OCI-LY1 (cell line): Measurements from ENCODE around the gene CRYL1.

Experiments
- H2AFZ ChIP-seq: fragments of 200-600 bp; sonication (generic), shearing (Covaris generic); 2 replicates; pipeline ENCODE4 v1.6.0; 2014; ENCODE audit warnings: antibody characterized with exemption, mild to moderate bottlenecking, low read length
- H3F3A ChIP-seq: fragments of 200-600 bp; sonication (generic), shearing (Covaris generic); 2 replicates; pipeline ENCODE4 v1.6.0; 2014; ENCODE audit warnings: mild to moderate bottlenecking, antibody characterized with exemption, low read length, moderate library complexity; ENCODE audit not compliant: insufficient read depth
- H3K27ac ChIP-seq: fragments of 200-600 bp; sonication (generic); 2 replicates; pipeline ENCODE4 v1.5.1; 2014; ENCODE audit warnings: low read length, mixed run types, mild to moderate bottlenecking, low read depth; ENCODE audit not compliant: poor library complexity, severe bottlenecking
- H3K27me3 ChIP-seq: fragments of 200-600 bp; sonication (generic); 2 replicates; pipeline ENCODE4 v1.6.0; 2014; ENCODE audit warnings: antibody characterized with exemption, mild to moderate bottlenecking, low read length, moderate library complexity; ENCODE audit not compliant: insufficient read depth
- H3K36me3 ChIP-seq: fragments of 200-600 bp; sonication (generic); 2 replicates; pipeline ENCODE4 v1.6.1; 2014; ENCODE audit warnings: mild to moderate bottlenecking, antibody characterized with exemption, low read length, moderate library complexity, mixed read lengths; ENCODE audit not compliant: insufficient read depth
- H3K4me1 ChIP-seq: fragments of 200-600 bp; sonication (generic); 2 replicates; pipeline ENCODE4 v1.5.1; 2014; ENCODE audit warnings: mild to moderate bottlenecking, low read length, moderate library complexity; ENCODE audit not compliant: insufficient read depth, severe bottlenecking
- H3K4me2 ChIP-seq: fragments of 200-600 bp; sonication (generic), shearing (Covaris generic); 2 replicates; pipeline ENCODE4 v1.6.1; 2014; ENCODE audit warnings: low read length
- H3K4me3 ChIP-seq: fragments of 200-600 bp; sonication (generic); 2 replicates; pipeline ENCODE4 v1.5.1; 2014; ENCODE audit warnings: low read length, low read depth, mild to moderate bottlenecking, mixed read lengths; ENCODE audit not compliant: poor library complexity, severe bottlenecking
- H3K79me2 ChIP-seq: fragments of 200-600 bp; shearing (Covaris generic); 2 replicates; pipeline ENCODE4 v1.6.1; 2016; ENCODE audit warnings: mixed run types, low read length, mixed read lengths; ENCODE audit not compliant: insufficient read depth
- H3K9ac ChIP-seq: fragments of 200-600 bp; sonication (generic), shearing (Covaris generic); 2 replicates; pipeline ENCODE4 v1.6.1; 2014; ENCODE audit warnings: mild to moderate bottlenecking, low read length, mixed read lengths
- H3K9me2 ChIP-seq: fragments of 200-600 bp; sonication (generic), shearing (Covaris generic); 2 replicates; pipeline ENCODE4 v1.6.1; 2014; ENCODE audit warnings: low read depth, mild to moderate bottlenecking, low read length, mixed read lengths
- H3K9me3 ChIP-seq: fragments of 200-600 bp; shearing (Covaris generic); 2 replicates; pipeline ENCODE4 v1.6.1; 2014; ENCODE audit warnings: low read length, mixed read lengths
- H4K20me1 ChIP-seq: fragments of 200-600 bp; sonication (generic), shearing (Covaris generic); 2 replicates; pipeline ENCODE4 v1.6.0; 2016; ENCODE audit warnings: mild to moderate bottlenecking, low read length; ENCODE audit not compliant: insufficient read depth
- EZH2 ChIP-seq: fragments of 200-600 bp; sonication (generic), shearing (Covaris generic); IDR thresholded peaks from 2 replicates; pipeline ENCODE4 v1.8.0; 2017; ENCODE audit warnings: borderline replicate concordance, mixed run types, mild to moderate bottlenecking, antibody characterized with exemption, low read length, moderate library complexity, mixed read lengths
- TF ChIP-seq, protein P1 (sequence below): fragments of 200-600 bp; sonication (generic), shearing (Covaris generic); IDR thresholded peaks from 2 replicates; pipeline ENCODE4 v1.5.1; 2017; ENCODE audit warnings: mild to moderate bottlenecking, antibody characterized with exemption, low read length, moderate library complexity, mixed read lengths

Gene CRYL1

DNA sequence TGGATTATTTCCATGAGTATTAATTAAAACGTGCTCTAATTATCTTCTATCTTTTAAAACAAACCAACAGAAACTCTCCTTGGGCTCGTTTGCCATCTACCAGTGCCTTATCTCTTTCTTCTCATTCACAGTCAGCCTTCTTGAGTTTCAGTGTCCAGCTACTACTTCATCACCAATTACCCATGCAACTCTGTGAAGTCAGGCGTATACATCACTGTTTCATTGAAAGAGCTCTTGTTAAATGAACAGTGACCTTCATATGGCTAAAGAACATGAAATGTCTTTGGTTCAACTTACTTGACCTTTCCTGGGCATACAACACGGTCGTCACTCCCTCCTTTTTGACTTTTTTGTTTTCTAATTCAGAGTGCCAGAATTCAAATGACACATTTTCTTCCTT, 36.1 kb upstream of the CRYL1 start:
- Histone ChIP-seq H3F3A (no peaks in the 10 kb centered on the region), H4K20me1 (no peaks in the 10 kb centered on the region), H3K9me2 (no peaks in the 10 kb centered on the region), H3K4me1 (peaks cover 6% of the 10 kb centered on the region), H3K4me2 (no peak overlapping the region), H3K27ac (no peak overlapping the region), H2AFZ (no peak overlapping the region), H3K9ac (no peak overlapping the region), H3K4me3 (no peak overlapping the region), H3K9me3 (peaks cover 10% of the 10 kb centered on the region; the same call in 1 of the 2 replicates), H3K27me3 (no peaks in the 10 kb centered on the region; the same call in 1 of the 2 replicates), H3K36me3 (no peaks in the 10 kb centered on the region; the same call in 1 of the 2 replicates), H3K79me2 (no peaks in the 10 kb centered on the region)
- TF ChIP-seq, protein P1, sequence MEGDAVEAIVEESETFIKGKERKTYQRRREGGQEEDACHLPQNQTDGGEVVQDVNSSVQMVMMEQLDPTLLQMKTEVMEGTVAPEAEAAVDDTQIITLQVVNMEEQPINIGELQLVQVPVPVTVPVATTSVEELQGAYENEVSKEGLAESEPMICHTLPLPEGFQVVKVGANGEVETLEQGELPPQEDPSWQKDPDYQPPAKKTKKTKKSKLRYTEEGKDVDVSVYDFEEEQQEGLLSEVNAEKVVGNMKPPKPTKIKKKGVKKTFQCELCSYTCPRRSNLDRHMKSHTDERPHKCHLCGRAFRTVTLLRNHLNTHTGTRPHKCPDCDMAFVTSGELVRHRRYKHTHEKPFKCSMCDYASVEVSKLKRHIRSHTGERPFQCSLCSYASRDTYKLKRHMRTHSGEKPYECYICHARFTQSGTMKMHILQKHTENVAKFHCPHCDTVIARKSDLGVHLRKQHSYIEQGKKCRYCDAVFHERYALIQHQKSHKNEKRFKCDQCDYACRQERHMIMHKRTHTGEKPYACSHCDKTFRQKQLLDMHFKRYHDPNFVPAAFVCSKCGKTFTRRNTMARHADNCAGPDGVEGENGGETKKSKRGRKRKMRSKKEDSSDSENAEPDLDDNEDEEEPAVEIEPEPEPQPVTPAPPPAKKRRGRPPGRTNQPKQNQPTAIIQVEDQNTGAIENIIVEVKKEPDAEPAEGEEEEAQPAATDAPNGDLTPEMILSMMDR = no peak
- no peak for TF ChIP-seq EZH2

DNA sequence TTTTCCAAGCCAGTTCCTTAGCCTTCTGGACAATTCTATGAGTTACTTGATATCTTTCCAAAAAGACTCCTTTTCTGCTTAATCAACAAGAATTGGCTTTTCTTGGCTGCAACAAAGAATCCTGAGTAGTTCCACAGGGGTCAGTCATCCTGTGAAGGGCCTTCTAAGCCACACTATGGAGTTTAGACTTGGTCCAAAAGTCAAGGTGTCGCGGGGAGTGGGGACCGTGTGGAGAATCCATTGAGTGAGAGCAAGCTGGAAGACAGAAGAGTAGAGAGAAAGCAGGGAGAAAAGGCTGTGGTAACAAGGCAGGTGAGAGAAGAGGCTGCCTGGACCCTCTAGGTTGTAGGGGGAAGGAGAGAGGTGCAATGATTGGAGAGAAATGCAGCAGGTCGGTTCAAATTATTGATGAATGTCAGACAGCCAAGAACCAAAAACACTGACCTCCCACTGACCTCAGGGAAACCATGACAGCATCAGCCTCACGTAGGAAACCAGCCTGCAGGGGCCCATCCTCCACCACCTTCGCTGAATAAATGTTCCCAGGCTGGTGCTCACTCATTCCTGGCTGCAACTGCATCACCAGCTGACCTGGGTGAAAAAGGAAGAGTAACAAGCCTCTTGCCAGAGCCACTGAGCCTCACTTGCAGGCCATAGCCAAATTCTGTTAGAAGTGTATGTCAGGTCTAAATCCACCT, 34.2 kb upstream of the CRYL1 start:
- Histone ChIP-seq H3K27me3 (no peaks in the 10 kb centered on the region; the same call in 1 of the 2 replicates), H3K4me3 (no peak overlapping the region), H2AFZ (no peak overlapping the region), H3K4me1 (no peaks in the 10 kb centered on the region), H4K20me1 (no peaks in the 10 kb centered on the region), H3K27ac (no peak overlapping the region), H3K36me3 (no peaks in the 10 kb centered on the region; the same call in 1 of the 2 replicates), H3K9me3 (peaks cover 2% of the 10 kb centered on the region; the same call in 1 of the 2 replicates), H3K79me2 (no peaks in the 10 kb centered on the region), H3K9ac (no peak overlapping the region), H3K9me2 (no peaks in the 10 kb centered on the region), H3F3A (no peaks in the 10 kb centered on the region), H3K4me2 (no peak overlapping the region)
- TF ChIP-seq EZH2 = no peak
- TF ChIP-seq, protein P1 = no peak

DNA sequence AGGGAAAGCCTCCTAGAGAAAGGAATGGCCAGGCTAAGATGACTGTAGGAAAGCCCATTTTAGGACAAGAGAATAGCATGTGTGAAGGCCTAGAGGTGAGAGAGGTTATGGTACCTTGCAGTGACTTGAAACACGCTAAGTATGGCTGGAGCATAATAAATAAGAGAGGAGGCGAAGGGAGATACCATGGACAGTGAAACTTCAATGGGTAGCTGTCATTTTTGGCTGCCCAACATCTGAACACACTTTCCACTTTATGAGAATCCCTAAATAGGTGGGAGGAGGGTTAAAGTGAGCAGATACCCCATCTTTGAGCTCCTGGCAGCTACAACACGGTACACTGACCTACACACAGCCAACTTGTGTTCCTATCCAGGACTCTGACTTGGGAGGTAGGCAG, 33.3 kb upstream of the CRYL1 start:
- H3F3A ChIP-seq = no peaks in the 10 kb centered on the region
- no peaks in the 10 kb centered on the region for H3K4me1 ChIP-seq
- H3K9ac ChIP-seq = no peak overlapping the region
- H4K20me1 ChIP-seq = no peaks in the 10 kb centered on the region
- H3K9me3 ChIP-seq = no peaks in the 10 kb centered on the region
- H3K79me2 ChIP-seq = no peaks in the 10 kb centered on the region
- H3K4me3 ChIP-seq = no peak overlapping the region
- H2AFZ ChIP-seq = no peak overlapping the region
- H3K27ac ChIP-seq = no peak overlapping the region
- TF ChIP-seq EZH2 = no peak
- TF ChIP-seq, protein P1 = no peak
- H3K27me3 ChIP-seq = no peaks in the 10 kb centered on the region; the same call in 1 of the 2 replicates
- no peaks in the 10 kb centered on the region for H3K36me3 ChIP-seq
- H3K4me2 ChIP-seq = no peak overlapping the region
- no peaks in the 10 kb centered on the region for H3K9me2 ChIP-seq
